CD14-positive monocyte (primary cell): ENCODE data around the gene YTHDC1. TPM values are rescaled to one million over a fixed set of nuclear protein-coding genes. Genes with fewer than 3 reads are reported as not detected.

Source experiments
- DNase-seq, 3 donors: peaks; one replicate each; pipeline ENCODE4 v3.0.0-alpha.2; 2011 to 2022
- H2AFZ ChIP-seq: 2 replicates; pipeline ENCODE4 v1.6.0; 2012; ENCODE audit warnings: mild to moderate bottlenecking, low read depth, low read length, inconsistent platforms; ENCODE audit not compliant: insufficient read depth, poor library complexity, severe bottlenecking
- H3K27ac ChIP-seq, 2 donors: 1 replicate in 1 of 2; 2 replicates in 1 of 2; pipeline ENCODE4 v1.5.1; 2012 to 2013; ENCODE audit warnings: low read length in 2 of 2, control low read depth in 1 of 2, inconsistent platforms in 1 of 2, low read depth in 1 of 2, mild to moderate bottlenecking in 1 of 2
- H3K27me3 ChIP-seq, 2 donors: one replicate each; pipeline versions ENCODE4 v1.6.0 to v1.6.1; 2011 to 2013; ENCODE audit warnings: low read length in 2 of 2; ENCODE audit not compliant: control insufficient read depth in 2 of 2, insufficient read depth in 2 of 2
- H3K36me3 ChIP-seq, 2 donors: replicated peaks in 1 of 2; 1 replicate in 1 of 2; 2 replicates in 1 of 2; pipeline versions ENCODE4 v1.5.1 to v1.6.1; 2012 to 2013; ENCODE audit warnings: low read length in 2 of 2, control low read depth in 1 of 2, inconsistent platforms in 1 of 2, mild to moderate bottlenecking in 1 of 2; ENCODE audit not compliant: insufficient read depth in 2 of 2, control insufficient read depth in 1 of 2
- H3K4me1 ChIP-seq, 2 donors: 1 replicate in 1 of 2; 2 replicates in 1 of 2; pipeline versions ENCODE4 v1.5.1 to v1.6.1; 2012 to 2013; ENCODE audit warnings: low read length in 2 of 2, control low read depth in 1 of 2, inconsistent platforms in 1 of 2, mild to moderate bottlenecking in 1 of 2, moderate library complexity in 1 of 2; ENCODE audit not compliant: insufficient read depth in 2 of 2, control insufficient read depth in 1 of 2
- H3K4me2 ChIP-seq: replicated peaks from 2 replicates; pipeline ENCODE3; 2012; ENCODE audit warnings: low read length, moderate library complexity, mild to moderate bottlenecking; ENCODE audit not compliant: poor library complexity, severe bottlenecking; ENCODE audit errors: extremely low read depth
- H3K4me3 ChIP-seq, 3 experiments: fragments of 200-600 bp in 1 of 3; sonication (generic) in 1 of 3; replicated peaks in 1 of 3; 1 replicate in 2 of 3; 2 replicates in 1 of 3; pipeline ENCODE4 v1.5.1; 2011 to 2013; ENCODE audit warnings: low read length in 3 of 3, mild to moderate bottlenecking in 3 of 3, control low read depth in 2 of 3, low read depth in 2 of 3, inconsistent platforms in 1 of 3, moderate library complexity in 1 of 3
- H3K79me2 ChIP-seq: 2 replicates; pipeline ENCODE4 v1.6.0; 2012; ENCODE audit warnings: mild to moderate bottlenecking, control low read depth, inconsistent platforms, low read length, moderate library complexity; ENCODE audit not compliant: insufficient read depth
- H3K9ac ChIP-seq: 2 replicates; pipeline ENCODE4 v1.6.0; 2017; ENCODE audit warnings: low read length, mild to moderate bottlenecking; ENCODE audit not compliant: insufficient read depth, poor library complexity, severe bottlenecking
- H3K9me3 ChIP-seq, 2 donors: replicated peaks in 1 of 2; 1 replicate in 1 of 2; 2 replicates in 1 of 2; pipeline versions ENCODE4 v1.5.1 to v1.6.1; 2012 to 2013; ENCODE audit warnings: low read length in 2 of 2, control low read depth in 1 of 2; ENCODE audit not compliant: control insufficient read depth in 1 of 2, insufficient read depth in 1 of 2
- H4K20me1 ChIP-seq: 2 replicates; pipeline ENCODE4 v1.6.0; 2012; ENCODE audit warnings: mild to moderate bottlenecking, low read length, control low read depth, moderate library complexity; ENCODE audit not compliant: insufficient read depth
- H3K27ac Mint-ChIP-seq, 7 donors: one replicate each; pipeline ENCODE4 v1.8.0; 2020; ENCODE audit warnings: mild to moderate bottlenecking in 7 of 7, mixed read lengths in 7 of 7, moderate library complexity in 6 of 7, inconsistent platforms in 2 of 7
- H3K27me3 Mint-ChIP-seq, 3 donors: one replicate each; pipeline ENCODE4 v1.8.0; 2021 to 2022; ENCODE audit warnings: low read depth in 3 of 3, mild to moderate bottlenecking in 3 of 3, mixed read lengths in 3 of 3, moderate library complexity in 3 of 3, inconsistent platforms in 1 of 3
- H3K36me3 Mint-ChIP-seq, 2 donors: one replicate each; pipeline ENCODE4 v1.8.0; 2020; ENCODE audit warnings: mixed read lengths in 2 of 2, inconsistent platforms in 1 of 2, mild to moderate bottlenecking in 1 of 2
- H3K4me1 Mint-ChIP-seq: one replicate; pipeline ENCODE4 v1.8.0; 2020; ENCODE audit warnings: mild to moderate bottlenecking, mixed read lengths
- H3K4me3 Mint-ChIP-seq, 2 donors: one replicate each; pipeline ENCODE4 v1.8.0; 2020; ENCODE audit warnings: mild to moderate bottlenecking in 2 of 2, mixed read lengths in 2 of 2, moderate library complexity in 1 of 2
- H3K9me3 Mint-ChIP-seq, 7 donors: one replicate each; pipeline ENCODE4 v1.8.0; 2020 to 2022; ENCODE audit warnings: mixed read lengths in 7 of 7, mild to moderate bottlenecking in 6 of 7, moderate library complexity in 6 of 7, inconsistent platforms in 2 of 7
- CTCF ChIP-seq: fragments of 200-600 bp; IDR thresholded peaks from one replicate; pipeline ENCODE4 v1.8.0; 2022; ENCODE audit warnings: antibody characterized with exemption, mild to moderate bottlenecking
- WGBS: methylation state at CpG from one replicate; pipeline ENCODE4 v1.1.5; 2013; ENCODE audit warnings: missing lambda C conversion rate; ENCODE audit not compliant: insufficient coverage; 5-methylcytosine and 5-hydroxymethylcytosine counted together
- intact Hi-C, 2 donors: fragments of 100-400 bp; cut with micrococcal nuclease; formaldehyde crosslinking; loops; one replicate each; pipeline versions ENCODE4 v1.15.0 to v1.15.1; 2023
- polyA plus RNA-seq, 3 donors: library from polyadenylated mRNA; depleted of rRNA in 1 of 3; unstranded in 2 of 3; stranded (reverse) in 1 of 3; fragments of 300-500 nt in 2 of 3; fragments of >200 nt in 1 of 3; fragmentation: Illumina TruSeq in 2 of 3; gene quantifications; 1 replicate in 2 of 3; 2 replicates in 1 of 3; pipeline ENCODE4 v1.2.3, GENCODE V29; 2012 to 2021

YTHDC1 gene
- polyA plus RNA-seq, 3 donors: 11.0 to 30.8 (median 11.5) TPM

- Histone ChIP-seq H3K79me2 (no peaks in the 10 kb centered on the region), H3K27ac (no peak overlapping the region), H4K20me1 (no peaks in the 10 kb centered on the region), H3K9me3 (peaks cover 0 to 4% of the 10 kb centered on the region in 2 donors), H3K9ac (no peak overlapping the region), H3K4me2 (no peak overlapping the region), H3K36me3 (no peaks in the 10 kb centered on the region), H2AFZ (peak overlapping the region; percentile 79), H3K27me3 (peaks cover 0 to 3% of the 10 kb centered on the region in 2 donors), H3K4me1 (peaks cover 14 to 16% of the 10 kb centered on the region in 2 donors), H3K4me3 (no peak overlapping the region)
- no peak for DNase-seq
- Mint-ChIP-seq H3K4me3 (no peak overlapping the region), H3K36me3 (no peaks in the 10 kb centered on the region), H3K4me1 (peaks cover 20% of the 10 kb centered on the region), H3K27ac (no peak overlapping the region), H3K9me3 (peaks cover 0 to 9% (median 5%) of the 10 kb centered on the region in 7 donors), H3K27me3 (peaks cover 3 to 7% (median 4%) of the 10 kb centered on the region in 3 donors)
- intact Hi-C loops: loop anchor here in 1 of 2 donors (10.0 kb wide), 1 partner anchor 98 kb away; no protein-coding TSS in a partner anchor
- no CpG with 5 or more reads among the region's 1 CpG for WGBS
- TF ChIP-seq CTCF: no peak
Measured at GRCh38 chr4:68372588-68372987, 22.7 kb upstream of the YTHDC1 start.

DNA sequence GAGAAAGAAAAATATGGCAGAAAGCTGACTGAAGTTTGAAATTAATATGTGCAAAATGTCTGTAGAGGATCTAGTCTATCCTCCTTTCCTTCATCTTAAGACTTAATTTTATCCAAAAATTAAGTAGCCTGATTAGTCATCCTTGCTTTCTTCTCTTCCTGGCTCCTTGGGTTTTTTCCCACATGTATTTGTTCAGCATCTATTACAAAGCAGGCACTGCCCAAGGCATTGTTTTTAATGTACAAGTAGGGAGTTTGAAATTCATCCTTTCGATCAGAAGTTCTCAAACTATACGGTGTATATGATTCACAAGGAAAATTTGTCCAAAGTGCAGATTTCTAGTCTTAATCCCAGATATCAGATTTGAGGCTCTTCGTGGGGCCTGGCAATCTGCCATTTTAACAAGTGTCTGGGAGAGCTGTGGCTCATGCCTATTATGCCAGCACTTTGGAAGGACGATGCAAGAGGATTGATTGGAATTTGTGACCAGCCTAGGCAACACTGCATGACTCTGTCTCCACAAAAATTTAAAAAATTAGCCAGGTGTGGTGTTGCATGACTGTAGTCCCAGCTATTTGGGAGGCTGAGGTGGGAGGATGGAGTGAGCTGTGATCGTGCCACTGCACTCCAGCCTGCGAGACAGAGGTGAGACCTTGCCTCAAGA, 19.4 kb upstream of the YTHDC1 start:
- Histone ChIP-seq H3K27me3 (no peaks in the 10 kb centered on the region), H3K27ac (no peak overlapping the region), H3K9me3 (peaks cover 0 to 4% of the 10 kb centered on the region in 2 donors), H2AFZ (no peak overlapping the region), H3K36me3 (no peaks in the 10 kb centered on the region), H4K20me1 (no peaks in the 10 kb centered on the region), H3K9ac (no peak overlapping the region), H3K79me2 (no peaks in the 10 kb centered on the region), H3K4me1 (peaks cover 12 to 14% of the 10 kb centered on the region in 2 donors), H3K4me2 (no peak overlapping the region), H3K4me3 (no peak overlapping the region)
- WGBS: 100% methylated on average over 1 of the region's 6 CpGs
- Mint-ChIP-seq H3K9me3 (peaks cover 0 to 10% (median 7%) of the 10 kb centered on the region in 7 donors), H3K4me1 (peaks cover 14% of the 10 kb centered on the region), H3K4me3 (no peak overlapping the region), H3K27me3 (peaks cover 0 to 2% (median 0%) of the 10 kb centered on the region in 3 donors), H3K36me3 (no peaks in the 10 kb centered on the region), H3K27ac (no peak overlapping the region)
- DNase-seq: no peak
- no peak for TF ChIP-seq CTCF
- intact Hi-C loops: no loop called here
